ENCODE data around the gene RASIP1.

Gene RASIP1

DNA sequence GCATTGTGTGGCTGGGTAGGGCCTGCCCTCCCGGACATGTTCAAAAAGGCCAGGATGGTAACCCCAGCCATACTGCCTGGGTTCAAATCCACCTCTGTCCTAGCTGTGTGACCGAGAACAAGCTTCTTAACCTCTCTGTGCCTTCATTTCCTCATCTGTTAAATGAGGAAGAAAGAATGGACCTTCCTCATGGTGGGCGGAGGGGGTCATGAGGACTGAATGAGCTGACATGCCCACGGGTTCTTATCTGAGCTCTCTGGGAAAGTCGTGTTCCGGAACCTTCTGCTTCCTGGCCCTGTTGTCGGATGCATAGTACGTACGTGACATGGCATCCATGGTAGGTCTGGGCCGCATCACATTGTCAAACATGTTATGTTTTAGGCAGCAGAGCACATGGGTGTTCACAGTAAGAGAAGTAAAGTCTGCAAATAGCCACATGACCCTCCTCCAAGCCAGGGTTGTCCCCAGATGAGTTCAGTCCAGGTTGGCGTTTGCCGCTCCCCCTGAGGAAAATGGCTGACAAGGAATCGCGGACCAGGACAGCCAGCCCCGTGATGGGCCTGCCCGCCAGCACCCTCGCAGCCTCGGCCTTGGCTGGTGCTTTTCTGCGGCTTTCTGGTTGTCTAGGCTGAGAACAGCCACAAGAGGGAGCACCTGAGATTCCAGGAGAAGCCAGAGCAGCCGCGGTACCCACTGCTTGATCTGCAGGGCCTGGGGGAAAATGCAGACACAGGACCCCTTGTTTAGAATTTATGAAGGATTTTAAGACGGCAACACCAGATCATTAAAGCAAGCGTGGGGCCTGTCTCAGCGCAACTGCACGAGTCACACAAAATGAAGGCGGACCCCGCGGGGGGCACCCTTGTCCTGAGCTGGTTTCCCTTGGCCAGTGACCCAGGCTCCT, 65.2 kb downstream of the RASIP1 start:
- peak; percentile 26 to 44 for DNase-seq (ENCODE audit: low read depth in 2 of 2)

DNA sequence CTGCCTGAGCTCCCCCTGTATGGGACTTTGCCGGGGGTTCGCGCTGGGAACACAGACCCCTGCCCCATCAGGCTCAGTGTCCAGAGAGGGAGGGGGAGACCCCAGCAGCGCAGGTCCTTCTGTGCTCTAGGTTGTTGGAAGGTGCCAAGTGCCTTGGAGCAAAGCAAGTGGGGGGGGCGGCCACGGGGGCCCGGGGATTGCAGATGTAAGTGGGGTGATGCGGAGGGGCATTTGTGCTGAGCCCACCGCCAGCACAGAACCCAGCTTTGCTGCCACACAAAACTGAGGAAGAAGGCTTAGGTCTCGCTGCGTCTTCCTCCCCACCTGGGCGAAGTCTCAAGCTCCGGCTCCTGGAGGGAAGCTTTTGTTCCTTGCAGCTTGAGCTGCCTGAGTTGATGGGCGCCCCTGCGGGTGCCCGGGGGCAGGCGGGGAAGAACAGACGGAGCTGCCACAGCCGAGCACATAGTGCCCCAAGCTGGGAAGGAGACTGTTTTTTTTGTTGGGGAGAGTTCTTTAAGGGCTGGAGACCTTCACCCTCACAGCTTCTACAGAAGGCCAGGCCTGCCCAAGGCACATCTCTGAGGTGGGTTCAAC, 66.1 kb downstream of the RASIP1 start:
- no peak for DNase-seq (ENCODE audit: low read depth in 2 of 2)

DNA sequence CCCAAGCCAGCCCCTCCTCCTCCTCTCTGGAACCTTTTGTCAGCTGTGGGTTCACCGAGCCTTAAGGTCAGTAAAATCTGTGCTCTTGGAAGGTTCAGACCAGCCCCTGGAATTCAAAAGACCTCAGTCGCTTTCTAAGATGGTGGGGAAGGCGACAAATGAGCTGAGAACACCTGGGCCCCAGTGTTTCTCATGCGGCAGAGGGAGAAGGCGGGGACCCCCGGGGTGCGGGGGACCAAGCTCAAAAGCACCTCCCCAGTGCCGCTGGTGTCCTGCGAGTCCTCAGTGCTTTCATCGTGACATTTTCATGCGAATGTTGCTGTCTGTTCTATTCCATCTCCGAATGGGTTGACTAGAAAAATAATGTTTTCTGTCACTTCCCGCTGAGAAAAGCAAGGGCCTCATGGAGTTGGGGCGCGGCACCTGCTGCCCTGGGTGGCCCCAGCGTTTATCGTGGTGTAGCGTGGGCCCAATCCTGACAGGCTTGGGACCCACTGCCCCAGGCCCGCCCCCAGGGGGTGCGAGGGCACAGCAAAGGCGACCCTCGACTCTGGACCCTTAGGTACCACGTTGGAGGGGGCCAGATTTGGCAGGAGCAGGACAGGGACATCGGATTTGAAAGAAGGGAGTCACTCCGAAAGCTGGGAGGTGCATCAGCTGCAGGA, 66.8 kb downstream of the RASIP1 start:
- no peak for DNase-seq (ENCODE audit: low read depth in 2 of 2)

DNA sequence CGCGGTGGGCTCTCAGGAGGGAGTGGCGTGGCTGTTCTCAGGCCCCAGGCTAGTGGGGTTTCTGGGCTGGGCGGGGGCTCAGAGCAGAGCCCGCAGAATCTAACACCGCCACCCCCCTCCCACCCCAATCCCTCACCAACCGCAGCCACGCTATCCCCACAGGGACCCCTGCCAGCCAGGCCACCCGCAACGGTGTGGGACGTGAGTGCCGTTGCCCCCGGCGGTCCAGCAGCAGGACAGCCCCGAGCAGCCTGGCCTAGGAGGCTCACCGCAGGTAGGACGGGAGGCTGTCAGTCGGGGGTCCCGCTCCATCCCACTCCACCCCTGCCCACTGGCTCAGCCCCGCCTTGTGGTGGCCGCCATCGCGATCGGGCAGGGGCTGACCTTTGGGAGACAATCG, 67.4 kb downstream of the RASIP1 start, which contains the start of gene NTN5:
NTN5 (minus strand) TSS at position 24 of the 400 bp plus-strand sequence. CDS start 2,031 bp downstream, outside the sequence.
- DNase-seq (ENCODE audit: low read depth in 2 of 2): no peak

DNA sequence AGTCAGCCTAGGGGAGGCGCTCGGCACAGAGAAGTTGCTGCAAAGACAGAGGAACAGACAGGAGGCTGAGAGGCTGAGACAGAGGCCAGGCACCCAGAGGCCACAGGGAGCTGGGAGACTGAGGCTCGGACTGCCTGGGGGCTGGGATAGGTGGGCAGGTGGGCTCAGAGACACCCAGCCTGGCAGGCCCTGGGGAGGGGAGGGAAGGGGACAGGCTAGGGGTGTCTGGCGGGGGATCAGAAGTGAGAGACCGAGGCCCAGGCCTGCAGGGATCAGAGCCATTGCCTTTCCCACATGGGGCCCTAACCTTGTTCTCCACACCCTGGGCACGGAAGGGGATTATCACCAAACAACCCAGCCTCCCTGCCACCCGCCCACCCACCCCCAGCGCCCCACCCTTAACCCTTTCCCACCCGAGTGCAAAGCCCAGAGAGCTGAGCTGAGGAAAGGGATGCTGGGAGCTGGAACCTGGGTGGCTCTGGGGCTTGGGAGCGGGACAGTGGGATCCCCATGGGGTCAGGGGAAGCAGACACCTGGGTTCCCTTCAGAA, 68.9 kb downstream of the RASIP1 start:
- DNase-seq (ENCODE audit: low read depth in 2 of 2): no peak

DNA sequence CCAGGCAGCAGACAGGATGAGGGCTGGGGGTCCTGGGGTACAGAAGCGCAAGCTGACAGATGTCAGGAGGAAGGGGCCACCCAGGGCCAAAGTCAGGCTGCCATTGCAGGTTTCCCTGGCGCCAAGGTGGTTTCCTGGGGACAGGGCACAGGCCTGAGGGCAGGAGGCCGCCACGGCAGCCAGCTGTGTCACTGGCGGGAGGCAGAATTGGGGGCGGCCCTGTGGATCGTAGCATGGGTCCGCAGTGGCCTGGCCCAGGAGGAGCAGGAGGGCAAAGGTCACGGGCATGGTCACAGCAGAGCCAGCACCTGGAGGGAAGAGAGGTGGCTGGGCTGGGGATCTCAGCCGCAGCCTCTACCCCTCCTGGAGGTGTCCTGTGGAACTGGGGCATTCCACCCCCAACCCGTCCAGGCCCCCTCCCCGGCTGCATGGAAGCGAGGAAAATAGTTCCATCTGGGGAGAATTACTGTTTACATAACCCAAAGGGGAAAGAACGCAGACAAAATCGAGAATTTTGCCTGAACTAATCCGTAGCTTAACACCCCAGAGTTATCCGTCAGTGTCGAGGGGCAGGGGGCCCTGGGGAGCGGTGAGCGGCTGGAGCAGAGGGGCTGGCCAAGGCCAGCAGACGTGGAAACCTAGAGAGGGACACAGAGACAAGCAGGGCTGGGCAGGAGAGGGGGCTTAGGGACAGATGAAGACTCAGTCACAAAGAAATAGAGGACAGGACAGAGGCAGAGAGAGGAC, 69.5 kb downstream of the RASIP1 start:
- no peak for DNase-seq (ENCODE audit: low read depth in 2 of 2)

Measured in stimulated activated CD8-positive, alpha-beta memory T cell treated with anti-CD3 and anti-CD28 coated beads, Interleukin-15, amount 100 ng/mL, for 4 hours (primary cell).